Measurements from ENCODE around the gene RPL13.

RPL13 gene

DNA sequence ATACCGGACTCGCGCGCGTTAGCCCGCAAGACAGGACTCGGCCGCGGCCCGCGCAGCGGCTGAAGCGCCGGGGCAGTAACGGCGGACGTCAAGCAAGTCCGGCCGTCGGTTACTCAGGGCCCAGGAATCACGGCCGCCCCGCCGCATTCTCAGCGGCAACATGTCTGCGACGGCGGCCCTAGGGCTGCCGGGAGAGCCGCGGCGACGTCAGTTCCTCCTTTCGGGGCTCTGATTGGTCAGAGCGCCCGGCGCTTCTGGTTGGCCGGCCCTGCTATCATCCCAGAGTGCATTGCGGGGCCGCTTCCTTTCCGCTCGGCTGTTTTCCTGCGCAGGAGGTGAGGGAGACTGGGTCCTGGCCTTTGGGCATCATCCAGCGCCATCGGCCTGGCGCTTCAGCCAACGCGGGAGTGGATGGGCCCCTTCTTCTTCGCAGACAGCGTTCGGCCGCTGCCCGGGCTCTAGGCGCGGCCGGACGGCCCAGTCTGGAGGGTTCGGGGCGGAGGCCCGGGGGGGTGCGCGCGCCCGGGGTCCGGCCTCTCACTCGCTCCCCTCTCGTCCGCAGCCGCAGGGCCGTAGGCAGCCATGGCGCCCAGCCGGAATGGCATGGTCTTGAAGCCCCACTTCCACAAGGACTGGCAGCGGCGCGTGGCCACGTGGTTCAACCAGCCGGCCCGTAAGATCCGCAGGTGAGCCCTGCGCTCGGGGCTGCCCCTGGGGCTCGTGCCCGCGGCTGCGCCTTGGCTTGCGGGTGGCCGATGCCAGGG lies at the start of gene RPL13:
TSS of gene RPL13 (plus strand) at position 305 of the 764 bp plus-strand sequence. CDS start at position 583, 278 bp downstream.
- DNase-seq (ENCODE audit: low spot score) = peak; percentile 95

DNA sequence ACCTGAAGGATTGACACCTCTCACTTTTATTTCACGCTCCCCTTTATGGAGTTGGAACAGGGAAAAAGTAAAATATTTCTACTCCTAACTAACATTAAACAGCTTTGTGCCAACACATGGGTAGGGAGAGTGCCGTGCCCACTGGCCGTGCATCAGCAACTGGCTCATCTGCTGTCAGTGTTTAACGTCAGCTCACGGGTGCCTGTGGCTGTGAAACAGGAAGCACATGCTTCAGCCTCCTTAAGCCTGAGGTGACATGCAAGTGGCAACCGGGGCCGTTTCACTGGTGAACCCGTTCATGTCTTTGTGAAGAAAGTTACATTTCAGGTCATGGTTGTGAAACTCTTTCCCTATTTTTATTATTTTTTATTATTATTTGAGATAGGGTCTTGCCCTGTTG lies 49.1 kb upstream of the RPL13 start:
- DNase-seq (ENCODE audit: low spot score) = no peak

DNA sequence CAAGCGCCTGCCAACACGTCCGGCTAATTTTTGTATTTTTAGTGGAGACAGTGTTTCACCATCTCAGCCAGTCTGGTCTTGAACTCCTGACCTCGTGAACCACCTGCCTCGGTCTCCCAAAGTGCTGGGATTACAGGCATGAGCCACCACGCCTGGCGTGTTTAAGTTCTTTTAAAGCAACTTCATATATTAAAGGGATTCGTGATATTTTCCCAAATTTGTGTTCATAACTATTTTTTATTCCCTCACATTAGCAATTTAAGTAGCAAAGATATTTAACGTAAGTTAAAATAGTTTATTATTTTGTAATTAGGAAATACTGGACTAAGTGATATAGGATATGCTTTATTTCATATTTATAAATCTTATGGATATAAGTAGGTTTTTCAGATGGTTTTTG lies 48.0 kb upstream of the RPL13 start:
- no peak for DNase-seq (ENCODE audit: low spot score)

DNA sequence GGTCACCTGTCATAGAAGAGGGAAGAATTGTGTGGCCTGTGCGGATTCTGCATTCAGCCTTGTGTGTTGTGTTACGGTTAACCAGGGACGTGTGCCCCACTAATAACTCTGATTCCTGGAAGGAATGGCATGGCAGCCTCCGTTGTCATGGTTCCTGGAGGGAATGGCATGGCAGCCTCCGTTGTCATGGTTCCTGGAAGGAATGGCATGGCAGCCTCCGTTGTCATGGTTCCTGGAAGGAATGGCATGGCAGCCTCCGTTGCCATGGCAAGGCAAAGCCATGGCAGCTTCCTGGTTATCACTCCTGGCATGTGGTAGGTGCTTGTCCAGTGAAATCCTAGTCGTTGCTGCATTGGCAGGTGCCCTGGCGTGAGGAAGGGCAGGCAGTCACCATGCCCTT lies 43.4 kb upstream of the RPL13 start:
- DNase-seq (ENCODE audit: low spot score) = no peak

DNA sequence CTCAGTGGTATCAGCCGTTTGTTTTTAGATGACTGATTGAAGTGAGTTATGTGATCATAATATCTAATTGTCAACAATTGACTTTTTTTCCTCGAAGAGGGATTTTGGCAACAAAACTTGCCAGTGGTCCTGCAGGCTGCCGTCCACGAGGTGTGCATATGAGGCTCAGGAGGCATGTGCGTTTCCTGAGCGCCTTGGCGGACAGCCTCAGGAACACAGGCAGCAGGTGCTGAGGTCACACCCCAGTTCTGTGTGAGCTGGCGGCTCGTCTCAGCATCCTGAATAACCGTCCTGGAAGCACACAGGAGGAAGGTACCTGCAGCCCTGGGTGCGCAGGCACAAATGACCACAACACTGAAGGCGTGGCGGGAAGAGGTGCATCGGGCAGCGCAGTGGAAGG lies 40.6 kb upstream of the RPL13 start:
- DNase-seq (ENCODE audit: low spot score) = no peak

DNA sequence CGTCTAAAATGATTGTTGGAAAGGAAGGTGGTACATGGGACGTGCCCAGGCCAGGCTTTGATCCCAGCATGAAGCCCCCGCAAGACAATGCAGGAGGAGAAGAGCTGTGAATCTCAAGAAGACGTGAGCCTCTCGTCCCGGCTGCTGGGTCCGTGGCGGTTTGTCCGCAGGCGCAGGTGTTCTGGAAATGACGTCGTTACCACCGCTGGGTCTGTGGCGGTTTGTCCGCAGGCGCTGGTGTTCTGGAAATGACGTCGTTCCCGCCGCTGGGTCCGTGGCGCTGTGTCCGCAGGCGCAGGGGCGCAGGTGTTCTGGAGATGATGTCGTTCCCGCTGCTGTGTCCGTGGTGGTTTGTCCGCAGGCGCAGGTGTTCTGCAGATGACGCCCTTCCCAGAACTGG lies 38.2 kb upstream of the RPL13 start:
- DNase-seq (ENCODE audit: low spot score) = no peak

DNA sequence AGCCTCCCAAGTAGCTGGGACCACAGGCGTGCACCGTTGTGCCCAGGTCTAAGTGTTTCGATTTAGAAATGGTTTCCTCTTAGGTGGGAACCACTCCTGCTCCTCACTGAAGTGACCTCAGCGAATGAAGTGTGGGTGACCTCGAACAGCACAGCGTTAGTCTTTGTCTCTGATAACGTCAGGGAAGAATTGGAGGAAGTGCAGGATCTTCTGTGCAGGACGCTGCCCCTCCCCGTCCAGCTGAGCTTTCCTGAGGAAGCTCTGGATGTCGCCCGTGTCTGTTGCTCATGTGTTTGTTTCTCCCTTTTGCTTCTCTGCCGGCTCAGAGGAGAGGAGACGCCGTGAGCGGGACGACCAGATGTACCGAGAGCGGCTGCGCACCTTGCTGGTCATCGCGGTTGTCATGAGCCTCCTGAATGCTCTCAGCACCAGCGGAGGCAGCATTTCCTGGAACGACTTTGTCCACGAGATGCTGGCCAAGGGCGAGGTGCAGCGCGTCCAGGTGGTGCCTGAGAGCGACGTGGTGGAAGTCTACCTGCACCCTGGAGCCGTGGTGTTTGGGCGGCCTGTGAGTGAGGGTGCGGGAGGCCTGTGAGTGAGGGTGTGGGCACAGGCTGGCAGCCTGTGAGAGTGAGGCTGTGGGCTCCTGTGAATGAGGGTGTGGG lies 36.7 kb upstream of the RPL13 start:
- no peak for DNase-seq (ENCODE audit: low spot score)

DNA sequence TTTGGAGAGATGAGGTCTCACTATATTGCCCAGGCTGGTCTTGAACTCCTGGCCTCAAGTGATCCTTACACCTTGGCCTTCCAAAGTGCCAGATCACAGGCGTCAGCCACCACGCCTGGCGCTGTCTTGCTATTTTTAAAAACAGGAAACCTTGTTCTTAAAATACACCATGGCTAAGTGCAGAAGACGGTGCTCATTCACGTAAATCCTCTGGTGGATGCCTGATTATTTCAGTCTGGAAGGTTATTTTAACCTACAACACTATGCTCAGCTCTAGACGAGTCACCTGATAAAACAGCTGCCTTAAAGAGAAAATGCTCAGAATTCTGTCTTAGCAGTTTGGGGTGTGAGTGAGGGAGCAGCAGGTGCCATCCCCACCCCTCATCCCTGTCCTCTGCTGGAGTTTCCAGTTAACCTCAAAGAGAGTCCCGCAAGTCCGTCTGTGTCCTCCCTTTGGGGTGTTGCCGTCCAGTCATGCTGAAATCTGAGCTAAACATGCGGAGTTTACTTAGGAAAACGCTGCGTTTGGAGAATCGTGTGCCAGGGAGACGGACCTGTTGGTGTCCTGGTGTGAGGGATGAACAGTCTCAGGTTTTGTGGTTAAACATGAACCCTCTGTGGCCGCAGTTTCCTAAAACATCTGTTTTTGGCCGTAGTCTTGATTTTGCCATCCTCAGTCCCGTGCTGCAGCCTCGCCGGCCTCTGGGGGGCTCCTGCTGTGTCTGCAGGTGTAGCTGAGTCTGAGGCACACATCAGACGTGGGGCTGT lies 35.2 kb upstream of the RPL13 start:
- DNase-seq (ENCODE audit: low spot score) = no peak

DNA sequence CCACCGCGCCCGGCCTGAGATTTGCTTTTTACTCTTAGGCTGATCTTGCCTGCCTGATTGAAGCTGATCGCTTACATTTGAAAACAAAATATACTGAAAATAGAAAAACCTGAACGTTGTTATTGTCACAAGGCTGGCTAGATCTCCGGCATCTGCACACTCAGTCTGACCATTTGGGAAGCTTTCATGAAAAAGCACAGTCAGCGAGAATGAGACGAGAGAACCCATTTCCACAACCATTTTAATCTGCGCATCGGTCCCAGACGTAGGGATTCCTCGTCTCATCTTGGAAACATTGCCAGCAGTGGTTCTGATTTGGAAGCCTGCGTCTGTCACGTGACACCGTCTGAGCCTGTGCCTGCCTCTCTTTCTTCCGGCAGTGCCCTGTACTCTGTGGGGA lies 31.4 kb upstream of the RPL13 start:
- DNase-seq (ENCODE audit: low spot score) = no peak

DNA sequence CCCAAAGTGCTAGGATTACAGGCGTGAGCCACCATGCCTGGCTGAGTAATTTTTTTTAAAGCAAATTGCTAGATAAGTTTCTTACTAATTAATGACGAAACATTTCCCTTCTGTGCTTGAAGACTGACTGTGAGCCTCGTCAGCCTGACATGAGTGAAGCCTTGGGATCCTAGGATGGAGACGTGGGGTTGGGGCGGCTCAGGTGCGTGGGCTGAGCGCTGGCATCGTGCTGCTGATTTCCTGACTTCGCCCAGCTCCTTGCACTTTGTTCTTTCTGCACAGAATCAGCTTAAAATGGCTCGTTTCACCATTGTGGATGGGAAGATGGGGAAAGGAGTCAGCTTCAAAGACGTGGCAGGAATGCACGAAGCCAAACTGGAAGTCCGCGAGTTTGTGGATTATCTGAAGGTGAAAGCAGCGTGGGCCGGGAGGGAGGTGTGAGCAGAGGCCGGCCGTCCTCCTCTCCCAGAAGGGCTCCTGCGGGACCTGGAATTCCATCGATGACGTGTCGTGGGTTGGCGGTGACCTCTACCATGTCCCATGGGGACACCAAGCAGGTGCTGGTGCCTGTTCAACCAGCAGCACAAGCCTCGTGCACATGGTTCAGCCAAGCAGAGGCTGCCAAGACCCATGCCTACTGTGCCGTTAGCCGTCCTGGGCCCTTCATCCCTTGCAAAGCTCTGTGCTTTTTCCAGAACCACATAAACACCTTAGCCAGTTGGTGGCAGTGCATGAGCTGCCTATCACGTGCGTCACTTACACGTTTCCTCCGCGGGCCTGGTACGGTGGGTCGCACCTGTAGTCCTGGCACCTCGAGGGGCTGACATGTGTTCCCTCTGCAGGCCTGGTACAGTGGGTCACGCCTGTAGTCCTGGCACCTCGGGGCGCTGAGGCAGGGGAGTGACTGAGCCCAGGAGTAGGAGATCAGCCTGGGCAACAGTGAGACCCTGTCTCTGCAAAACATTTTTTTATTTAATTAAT lies 29.8 kb upstream of the RPL13 start:
- no peak for DNase-seq (ENCODE audit: low spot score)

DNA sequence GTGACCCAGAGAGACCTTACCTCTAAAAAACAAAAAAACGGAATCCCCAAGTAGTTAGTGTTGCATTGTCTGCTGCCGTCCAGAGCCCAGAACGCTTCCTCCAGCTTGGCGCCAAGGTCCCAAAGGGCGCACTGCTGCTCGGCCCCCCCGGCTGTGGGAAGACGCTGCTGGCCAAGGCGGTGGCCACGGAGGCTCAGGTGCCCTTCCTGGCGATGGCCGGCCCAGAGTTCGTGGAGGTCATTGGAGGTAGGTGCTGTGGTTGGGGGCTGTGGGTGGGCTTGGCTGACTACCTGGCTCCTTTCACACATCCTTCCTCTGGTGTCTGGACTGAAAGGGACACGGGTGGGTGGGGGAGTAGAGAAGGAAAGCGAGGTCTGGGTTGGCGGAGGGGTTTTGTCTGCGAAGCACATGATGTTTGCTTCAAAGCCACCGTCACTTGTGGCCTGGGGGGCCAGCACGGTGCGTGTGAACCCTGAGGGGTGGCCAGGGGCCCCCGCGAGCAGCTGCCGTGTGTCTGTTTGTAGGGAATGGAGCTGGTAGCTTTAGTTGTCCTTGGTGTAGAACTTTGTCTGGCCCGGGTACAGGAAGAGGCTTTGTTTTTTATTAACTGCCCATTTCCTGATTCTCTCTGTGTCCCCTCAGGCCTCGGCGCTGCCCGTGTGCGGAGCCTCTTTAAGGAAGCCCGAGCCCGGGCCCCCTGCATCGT lies 28.5 kb upstream of the RPL13 start:
- DNase-seq (ENCODE audit: low spot score) = no peak

DNA sequence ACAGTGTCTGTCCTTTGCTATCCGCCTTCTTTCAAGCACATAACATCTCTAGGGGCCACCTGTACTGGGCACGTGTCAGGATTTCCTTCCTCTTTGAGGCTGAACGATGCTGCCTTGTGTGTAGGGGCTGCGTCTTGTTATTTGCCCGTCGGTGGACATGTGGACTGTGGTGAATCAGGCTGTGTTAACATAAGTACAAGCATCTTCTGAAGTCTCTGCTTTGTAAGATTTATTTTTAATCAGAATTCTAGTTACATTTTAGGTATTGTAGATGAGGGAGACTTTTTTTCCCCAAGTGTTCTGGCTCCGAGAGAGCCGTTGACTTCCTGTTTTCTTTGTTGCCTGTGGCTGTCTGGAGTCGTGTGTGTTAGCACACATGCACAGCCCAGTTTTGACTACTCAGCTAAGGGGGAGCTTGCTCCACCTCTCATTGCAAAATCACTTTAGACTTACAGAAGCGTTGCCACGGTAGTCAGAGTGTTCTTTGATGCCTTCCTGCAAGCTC lies 26.2 kb upstream of the RPL13 start:
- no peak for DNase-seq (ENCODE audit: low spot score)

DNA sequence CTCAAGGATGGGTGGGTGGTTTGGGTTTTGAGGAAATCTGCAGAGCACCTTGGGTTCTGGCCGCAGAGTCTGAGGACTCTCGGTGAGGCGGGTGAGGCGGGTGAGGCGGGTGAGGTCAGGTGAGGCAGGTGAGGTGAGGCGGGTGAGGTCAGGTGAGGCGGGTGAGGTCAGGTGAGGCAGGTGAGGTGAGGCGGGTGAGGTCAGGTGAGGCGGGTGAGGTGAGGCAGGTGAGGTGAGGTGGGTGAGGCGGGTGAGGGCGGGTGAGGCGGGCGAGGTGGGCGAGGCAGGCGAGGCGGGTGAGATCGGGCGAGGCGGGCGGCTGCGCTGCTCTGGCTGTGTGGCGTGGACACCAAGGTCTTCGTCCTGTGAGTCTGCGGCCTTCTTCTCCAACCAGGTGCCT lies 24.1 kb upstream of the RPL13 start:
- DNase-seq (ENCODE audit: low spot score) = no peak

DNA sequence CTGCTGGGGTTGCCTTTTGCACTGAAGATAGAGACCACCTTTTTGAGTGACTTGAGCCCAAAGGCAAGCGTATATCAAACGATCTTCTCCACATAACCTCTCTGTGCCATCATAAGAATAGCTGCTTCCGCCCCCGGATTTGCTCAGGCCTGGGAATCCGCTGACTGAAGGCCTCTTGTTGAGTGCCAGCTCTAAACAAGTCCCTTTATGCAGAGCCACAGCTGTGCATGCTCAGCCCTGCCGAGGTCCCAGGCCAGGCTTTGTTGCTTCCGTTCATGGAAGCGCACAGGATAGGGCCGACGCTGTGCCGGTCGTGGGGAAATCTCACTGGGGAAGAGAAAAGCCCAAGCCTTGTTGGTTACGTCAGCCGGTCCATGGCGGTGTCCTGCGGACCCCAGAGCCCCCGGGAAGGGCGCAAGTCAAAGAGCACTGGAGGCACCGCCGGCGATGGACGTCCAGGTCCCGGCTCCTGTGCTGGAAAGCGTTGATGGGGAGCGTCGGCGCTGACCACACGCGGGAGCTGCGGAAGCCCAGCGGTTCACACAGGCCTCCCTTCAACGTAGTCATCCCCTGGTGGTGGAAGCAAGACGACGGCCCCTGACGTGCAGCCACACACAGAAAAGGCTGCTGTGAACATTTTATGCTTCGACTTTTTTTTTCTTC lies 23.5 kb upstream of the RPL13 start:
- no peak for DNase-seq (ENCODE audit: low spot score)

DNA sequence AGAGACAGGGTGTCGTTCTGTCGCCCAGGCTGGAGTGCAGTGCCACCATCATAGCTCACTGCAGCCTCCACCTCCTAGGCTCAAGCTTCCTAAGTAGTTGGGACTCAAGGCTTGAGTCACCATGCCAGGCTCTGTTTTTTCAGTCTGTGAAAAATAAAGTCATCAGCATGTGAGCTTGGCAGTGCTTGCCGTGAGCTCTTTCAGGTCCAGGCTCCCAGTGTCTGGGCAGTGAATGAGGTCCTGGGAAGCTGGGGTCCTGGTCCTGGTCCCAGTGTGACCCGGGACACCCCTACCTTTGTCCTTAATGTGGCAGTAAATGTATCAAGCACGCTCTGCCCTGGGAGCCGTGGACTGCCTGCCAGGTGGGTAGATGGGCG lies 22.9 kb upstream of the RPL13 start:
- DNase-seq (ENCODE audit: low spot score) = no peak

DNA sequence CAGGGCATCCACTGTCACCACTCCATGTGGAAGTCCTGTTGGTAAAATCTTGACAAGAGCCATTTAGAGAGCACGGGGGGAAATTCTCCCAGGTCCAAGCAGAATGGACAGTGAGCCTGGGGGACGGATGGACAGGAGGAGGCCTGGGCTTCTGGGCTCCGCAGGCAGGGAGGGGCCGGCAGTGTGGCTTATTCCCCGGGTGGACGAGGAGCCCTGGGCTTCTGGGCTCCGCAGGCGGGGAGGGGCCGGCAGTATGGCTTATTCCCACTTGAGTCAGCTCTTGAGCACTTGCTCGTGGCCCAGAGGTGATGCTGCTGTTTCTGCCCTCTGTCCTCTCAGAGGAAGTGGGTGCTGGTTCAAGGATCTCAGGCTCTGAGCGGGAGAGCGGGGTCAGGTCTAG lies 22.2 kb upstream of the RPL13 start:
- no peak for DNase-seq (ENCODE audit: low spot score)

DNA sequence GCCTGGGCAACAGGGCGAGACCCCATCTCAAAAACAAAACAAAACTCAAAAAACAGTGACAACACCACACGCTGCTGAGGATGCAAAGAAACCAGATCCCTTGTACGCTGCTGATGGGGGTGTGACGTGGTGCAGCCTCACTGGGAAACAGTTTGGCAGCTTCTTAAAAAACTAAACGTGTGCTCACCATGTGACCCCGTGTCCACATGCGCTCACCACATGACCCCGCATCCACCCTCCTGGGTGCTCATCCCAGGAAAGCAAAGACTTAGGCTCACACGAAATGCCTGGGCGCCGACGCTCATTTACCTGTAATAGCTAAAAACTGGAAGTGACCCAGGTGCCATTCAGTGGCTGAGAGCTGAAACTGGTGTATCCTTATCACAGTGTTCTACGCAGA lies 19.9 kb upstream of the RPL13 start:
- DNase-seq (ENCODE audit: low spot score) = no peak

DNA sequence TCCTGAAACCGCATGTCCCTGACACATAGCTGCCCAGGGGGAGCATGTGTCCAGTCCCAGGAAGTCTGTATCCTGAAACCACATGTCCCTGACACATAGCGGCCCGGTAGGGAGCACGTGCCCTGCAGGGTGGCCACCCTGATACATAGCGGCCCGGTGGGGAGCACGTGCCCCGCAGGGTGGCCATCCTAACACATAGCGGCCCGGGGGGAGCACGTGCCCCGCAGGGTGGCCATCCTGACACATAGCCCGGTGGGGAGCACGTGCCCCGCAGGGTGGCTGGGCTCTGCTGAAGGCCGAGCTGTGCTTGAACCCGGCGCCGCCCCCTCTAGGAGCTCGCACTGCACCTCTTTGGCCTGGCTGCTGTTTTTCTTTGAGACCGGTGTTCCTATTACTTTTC lies 18.7 kb upstream of the RPL13 start:
- DNase-seq (ENCODE audit: low spot score) = no peak

DNA sequence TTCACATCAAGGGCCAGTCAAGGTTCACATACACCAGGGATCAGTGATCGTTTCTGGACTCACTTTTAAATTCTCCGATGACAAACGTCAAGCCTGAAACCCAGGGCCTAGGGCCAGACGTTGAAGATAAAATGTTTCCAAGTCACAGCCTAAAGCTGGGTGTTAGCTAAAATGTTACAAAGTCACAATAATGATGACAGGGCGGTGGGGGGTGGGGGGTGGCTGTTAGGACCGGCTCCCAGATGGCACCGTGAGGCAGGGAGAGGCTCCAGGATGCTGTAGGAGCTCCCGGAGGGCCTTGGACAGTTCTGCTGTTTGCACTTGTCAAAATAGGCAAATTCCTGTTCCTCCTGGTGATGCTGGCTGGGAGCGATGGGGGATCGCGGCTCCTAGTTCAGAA lies 16.4 kb upstream of the RPL13 start:
- no peak for DNase-seq (ENCODE audit: low spot score)

DNA sequence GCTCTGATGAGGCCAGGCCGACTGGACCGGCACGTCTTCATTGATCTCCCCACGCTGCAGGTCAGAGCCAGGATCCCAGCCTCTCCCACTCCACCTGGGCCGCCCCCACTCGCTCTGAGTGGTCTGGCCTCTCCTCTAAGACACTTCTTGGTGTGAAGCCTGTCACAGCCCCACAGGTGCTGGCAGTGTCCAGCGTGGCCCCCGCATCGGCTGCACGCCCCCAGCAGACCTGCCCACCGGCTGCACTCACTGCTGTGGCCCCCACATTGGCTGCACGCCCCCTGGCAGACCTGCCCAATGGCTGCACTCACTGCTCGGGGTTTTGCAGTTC lies 15.8 kb upstream of the RPL13 start:
- DNase-seq (ENCODE audit: low spot score) = no peak

Measured in LoVo (cell line).